Measurements from ENCODE around the gene ZFP1.
"Not testable (repeated sequence)": the region's sequence is repeated elsewhere in the genome, so short reads cannot be mapped to it uniquely, and the experiment has no call there.

ZFP1 gene

DNA sequence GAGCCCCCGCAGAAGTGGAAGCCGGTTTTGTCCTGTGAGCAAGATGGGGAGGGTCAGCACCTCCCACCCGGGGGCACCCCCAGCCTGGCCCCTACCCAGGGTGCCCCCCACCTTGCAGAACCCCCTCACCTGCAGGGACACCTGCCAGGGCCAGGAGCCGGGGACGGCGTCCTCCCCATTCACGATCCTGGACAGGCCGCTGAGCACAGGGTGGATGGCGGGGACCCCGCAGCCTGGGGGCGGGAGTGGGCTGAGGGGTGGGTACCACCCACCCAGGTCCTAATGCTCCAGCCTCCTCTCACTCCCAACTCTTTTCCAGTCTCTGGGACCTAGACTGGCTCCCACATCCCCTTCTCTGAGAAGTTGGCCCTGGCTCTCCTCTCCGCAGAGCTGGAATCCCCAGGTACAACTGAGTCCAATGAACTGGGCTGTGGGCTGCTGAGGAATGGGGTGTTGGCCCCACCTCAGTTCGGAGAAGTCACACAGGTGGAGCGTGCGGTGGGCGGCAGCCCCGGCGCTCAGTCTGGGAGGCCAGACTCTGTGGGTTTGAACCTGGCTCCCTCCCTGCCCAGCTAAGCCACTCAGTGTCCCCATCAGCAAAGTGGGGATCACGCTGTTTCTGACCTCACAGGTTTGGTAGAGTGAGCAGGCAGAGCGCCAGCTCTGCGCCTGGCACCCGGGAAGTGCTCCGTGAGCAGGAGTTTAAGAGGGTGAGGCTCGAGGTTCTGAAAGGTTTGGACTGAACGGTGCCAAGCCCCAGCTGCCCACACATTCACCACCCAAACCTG lies 57.8 kb downstream of the ZFP1 start:
- DNase-seq = not testable (repeated sequence)

DNA sequence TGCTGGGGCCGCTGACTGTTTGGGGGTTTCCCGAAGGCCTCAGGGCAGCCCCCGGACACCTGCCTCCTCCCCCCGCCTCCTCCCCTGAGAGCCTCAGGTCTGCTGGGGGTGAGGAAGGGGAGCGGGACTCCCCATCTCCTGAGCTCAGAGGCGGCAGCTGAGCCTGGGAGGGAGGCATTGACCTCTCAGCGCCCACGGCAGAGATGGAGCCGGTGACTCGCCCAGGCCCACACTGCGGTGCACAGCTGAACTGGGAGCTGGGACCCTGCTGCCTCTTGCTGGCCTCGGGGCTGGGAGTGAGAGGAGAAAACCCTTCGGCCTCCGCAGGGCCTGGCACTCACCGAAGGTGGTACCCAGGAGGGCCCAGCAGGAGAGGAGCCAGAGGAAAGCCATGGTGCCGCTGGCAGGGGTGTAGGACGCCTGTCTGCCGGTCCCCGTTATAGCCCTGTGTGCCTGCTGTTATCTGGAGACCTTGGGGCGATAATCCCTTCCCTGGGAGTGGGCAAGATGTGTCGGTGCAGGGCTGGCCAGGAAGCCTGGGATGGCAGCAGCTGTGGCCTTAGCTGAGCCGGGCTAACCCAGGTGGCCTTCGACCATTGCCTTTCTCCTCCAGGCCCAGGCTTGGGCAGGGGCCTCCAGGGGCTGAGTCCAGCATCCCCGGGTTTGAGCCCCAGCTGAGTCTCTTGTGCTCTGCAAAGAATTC lies 58.6 kb downstream of the ZFP1 start, which contains the start of gene CTRB2:
CTRB2 (minus strand) TSS at position 413 of the 703 bp plus-strand sequence; CDS start at position 393, 20 bp downstream.
- no peak for DNase-seq

DNA sequence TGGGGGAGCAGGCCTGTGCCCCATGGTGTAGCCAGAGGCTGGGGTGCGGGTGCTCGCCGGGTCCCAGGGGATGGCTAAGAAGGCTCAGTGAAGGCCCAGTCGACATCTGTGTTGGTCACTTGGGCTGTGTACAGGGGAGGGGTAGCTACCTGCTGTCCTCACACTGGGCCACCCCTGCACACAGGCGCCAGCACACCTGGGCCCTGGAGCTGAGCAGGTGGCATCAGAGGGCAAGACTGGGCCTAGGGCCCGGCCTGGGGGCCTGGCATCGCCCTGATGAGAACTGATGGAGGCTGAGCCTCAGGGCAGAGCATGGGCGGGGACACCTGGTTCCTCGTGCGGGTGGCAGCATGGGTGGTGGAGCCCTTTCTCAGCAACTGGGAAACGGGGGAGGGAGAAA lies 59.5 kb downstream of the ZFP1 start:
- DNase-seq = no peak

DNA sequence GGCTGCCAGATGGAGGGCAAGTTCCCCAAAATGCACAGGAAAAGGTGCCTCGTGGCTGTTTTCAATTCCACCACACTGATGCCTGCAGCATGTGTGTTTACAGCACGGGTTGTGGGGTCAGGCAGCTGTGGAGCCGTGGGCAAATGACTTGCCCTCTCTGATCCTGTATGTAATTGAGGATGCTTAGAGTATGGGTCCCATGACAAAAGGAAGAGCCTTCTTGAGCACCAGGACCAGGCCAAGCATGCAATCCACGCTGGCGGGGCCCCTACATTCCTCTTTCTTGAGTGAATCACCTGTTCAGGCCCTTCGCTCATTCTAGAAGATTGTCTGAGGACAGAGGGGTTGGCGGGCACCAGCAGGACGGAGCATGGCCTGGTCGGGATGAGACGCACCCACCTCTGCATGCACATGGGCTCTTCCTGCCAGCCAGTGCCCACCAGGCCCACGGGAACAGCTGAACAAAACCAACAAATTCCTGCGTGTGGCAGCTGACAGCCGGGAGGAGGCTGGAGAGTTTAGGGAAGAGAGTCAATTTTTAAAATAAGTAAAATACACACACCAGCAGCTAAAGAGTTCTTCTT lies 60.0 kb downstream of the ZFP1 start:
- DNase-seq = no peak

DNA sequence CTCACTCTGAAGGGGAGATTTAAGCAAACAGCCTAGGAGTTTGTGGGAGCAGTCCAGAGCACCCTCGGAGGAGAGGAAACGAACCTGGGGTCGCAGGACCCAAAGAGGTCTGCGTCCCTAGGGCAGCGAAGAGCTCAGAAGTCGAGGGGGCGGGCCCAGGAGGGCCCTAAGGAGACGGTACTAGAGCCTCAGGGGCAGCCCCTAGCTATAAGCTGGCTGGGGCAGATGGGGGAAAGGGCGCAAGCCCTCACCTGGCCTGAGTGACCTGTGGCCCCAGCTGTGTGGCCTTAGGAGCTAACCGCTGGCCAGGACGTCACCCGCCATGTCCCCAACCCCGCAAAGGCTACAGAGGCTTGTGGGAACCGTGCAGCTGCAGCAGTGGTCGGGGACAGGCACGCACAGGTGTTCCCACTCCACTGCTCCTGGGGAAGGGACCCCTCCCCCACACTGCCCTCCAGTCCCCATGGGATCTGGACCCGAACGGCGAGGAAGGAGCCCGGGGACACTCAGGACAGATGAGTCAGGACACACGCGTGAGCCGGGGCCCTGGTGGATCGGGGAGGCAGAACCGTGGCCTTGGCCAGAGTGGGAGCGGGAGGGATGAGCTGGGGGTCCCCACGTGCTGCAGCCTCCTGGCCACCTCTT lies 60.7 kb downstream of the ZFP1 start:
- DNase-seq = no peak

DNA sequence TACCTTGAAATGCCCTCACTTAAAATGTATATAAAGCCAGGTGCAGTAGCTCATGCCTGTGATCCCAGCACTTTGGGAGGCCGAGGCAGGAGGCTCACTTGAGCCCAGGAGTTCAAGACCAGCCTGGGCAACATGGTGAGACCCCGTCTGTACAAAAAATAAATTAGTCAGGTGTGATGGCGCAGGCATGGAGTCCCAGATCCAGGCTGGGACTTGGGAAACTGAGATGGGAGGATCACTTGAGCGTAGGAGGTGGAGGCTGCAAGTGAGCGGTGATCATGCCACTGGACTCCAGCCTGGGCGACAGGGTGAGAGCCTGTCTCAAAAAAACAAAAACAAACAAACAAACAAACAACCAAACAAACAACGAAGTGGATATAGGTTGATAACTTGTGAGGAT lies 61.2 kb downstream of the ZFP1 start:
- not testable (repeated sequence) for DNase-seq

DNA sequence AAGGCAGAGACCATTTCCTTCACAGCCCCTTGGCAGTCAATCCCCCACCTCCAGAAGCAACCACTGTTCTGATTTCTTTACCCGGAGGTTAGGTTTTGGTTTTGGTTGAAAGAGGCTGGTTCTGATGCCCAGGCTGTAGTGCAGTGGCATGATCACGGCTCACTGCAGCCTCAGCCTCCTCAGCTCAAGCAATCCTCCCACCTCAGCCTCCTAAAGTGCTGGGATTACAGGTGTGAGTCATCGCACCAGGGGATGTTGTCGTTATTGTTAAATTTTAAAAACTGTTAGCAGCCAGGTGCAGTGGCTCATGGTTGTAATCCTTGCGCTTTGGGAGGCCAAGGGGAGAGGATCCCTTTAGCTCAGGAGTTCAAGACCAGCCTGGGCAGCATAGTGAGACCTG lies 61.6 kb downstream of the ZFP1 start:
- no peak for DNase-seq

DNA sequence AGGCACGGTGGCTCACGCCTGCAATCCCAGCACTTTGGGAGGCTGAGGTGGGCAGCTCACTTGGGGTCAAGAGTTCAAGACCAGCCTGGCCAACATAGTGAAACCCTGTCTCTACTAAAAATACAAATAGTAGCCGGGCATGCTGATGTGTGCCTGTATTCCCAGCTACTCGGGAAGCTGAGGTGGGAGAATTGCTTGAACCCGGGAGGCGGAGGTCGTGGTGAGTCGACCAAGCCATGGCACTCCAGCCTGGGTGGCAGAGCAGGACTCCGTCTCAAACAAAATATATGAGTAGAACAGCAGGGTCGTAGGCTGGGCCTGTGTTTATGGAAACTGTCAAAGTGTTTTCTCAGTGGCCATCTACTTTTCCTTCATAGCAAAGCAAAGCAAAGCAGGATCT lies 63.0 kb downstream of the ZFP1 start:
- not testable (repeated sequence) for DNase-seq

DNA sequence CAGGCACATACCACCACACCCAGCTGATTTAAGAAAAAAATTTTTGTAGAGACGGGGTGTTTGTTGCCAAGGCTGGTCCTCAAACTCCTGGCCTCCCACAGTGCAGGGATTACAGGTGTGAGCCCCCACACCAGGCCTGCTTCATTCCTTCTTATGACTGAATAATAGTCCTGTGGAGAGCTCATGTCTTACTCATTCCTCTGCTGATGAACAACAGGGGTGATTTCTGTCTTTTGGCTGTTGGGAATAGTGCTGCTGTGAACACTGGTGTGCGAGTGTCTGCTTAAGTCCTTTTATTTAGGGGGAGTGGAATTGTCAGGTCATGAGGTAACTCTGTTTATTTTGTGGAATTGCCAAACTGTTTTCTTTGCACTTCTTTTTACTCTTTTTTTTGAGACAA lies 67.8 kb downstream of the ZFP1 start:
- no peak for DNase-seq

DNA sequence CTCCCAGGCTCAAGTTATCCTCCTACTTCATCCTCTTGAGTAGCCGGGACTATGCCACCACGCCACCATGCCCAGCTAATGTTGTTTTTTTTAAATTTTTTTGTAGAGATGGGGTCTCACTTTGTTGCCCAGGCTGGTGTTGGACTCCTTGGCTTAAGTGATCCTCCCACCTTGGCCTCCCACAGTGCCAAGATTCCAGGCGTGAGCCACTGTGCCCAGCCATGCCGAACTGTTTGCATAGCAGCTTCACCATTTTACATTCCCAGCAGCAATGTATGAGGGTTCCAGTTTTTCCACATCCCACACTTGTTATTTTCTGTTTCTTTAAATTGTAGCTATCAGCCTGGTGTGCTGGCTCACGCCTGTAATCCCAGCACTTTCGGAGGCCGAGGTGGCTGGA lies 68.3 kb downstream of the ZFP1 start:
- DNase-seq = no peak

DNA sequence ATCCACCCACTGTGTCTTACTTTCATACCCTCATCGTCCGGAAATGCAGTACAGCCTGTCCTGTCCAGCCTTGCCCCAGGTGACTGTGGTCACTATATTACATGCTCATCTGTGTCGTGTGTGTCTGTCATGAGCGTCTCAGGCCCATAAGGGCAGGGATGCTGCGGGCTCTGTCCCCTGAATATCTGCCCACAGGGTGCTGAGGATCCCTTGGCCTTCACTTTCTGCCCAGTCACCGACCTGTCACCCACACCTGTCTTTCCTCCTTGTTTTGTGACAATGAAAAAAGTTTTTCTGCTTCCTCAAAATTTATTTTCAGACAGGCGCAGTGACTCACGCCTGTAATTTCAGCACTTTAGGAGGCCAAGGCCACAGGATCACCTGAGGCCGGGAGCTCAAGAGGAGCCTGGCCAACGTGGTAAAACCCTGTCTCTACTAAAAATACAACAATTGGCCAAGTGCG lies 69.1 kb downstream of the ZFP1 start:
- DNase-seq = no peak

DNA sequence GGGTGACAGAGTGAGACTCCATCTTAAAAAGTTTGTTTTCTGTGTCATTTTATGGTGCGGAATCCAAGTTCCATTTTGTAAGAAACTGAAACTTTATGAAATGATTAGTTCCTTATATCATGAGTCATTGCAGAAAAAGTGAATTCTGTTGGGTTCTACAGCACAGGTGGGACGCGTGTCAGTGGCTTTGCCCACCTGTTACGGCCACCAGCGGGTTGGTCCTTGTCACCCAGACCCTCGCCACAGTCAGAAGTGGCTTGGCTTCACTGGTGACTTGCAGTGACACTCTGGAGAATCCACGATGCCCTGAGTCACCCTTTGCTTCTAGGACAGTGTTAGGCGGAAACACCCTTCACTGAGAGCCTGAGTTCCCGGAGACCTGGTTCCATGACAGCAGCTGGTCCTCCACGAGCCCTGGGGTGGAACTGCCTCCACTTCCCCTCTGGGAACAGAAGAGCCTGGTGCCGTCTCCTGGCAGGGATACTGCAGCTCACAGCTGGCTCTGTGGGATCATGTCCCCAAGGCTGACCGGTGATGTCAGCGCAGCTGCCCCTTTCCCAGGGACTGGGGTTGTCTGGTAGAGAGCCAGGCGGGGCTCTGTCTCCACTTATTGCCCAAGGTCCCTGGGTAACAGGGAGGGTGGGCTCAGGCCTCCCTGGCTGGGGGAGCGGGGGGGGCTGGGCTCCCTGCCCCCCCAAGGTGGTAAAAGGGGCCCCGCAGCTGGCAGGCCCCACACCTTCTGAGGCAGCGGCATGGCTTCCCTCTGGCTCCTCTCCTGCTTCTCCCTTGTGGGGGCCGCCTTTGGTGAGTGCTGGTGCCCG lies 70.1 kb downstream of the ZFP1 start, which contains the start of gene CTRB1:
CTRB1 (plus strand) TSS at position 733 of the 821 bp plus-strand sequence; CDS start at position 753, 20 bp downstream.
- no peak for DNase-seq

DNA sequence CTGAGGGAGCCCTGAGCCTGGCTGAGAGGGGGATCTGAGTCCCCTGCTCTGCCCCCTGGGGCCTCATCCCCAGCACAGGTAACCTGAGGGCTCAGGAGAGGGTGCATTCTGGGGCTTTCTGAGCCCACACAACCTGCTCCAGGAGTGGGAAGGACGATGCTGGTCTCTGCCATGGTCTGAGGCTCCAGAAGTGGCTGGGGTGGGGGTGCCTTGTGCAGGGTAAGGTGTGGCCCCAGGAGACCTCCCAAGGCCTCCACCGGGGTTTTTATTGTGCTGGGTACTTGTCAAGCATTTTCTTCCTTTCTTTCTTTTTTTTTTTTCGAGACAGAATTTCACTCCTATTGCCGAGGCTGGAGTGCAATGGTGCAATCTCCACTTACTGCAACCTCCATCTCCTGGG lies 70.8 kb downstream of the ZFP1 start:
- DNase-seq = no peak

DNA sequence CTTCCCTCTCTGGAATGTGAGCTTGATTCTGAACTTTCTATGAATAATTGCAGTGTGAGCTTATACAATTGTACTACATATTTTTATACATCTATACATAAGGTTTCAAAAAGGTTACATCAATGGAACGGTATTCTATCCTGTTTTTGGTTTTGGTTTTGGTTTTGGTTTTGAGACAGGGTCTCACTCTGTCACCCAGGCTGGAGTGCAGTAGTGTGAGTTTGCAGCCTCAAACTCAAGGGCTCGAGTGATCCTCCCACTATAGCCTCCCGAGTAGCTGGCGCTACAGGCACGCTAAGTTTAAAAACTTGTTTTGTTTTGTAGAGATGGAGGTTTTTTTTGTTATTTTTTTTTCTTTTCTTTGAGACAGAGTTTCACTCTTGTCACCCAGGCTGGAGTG lies 71.5 kb downstream of the ZFP1 start:
- no peak for DNase-seq
